GM10847 (cell line): ENCODE results near the gene GHR.

Experiments
- POLR2A ChIP-seq: IDR thresholded peaks from 2 replicates; pipeline ENCODE4 v1.6.1; 2011; ENCODE audit not compliant: insufficient read length; ENCODE audit errors: extremely low read depth

The GHR gene

GRCh38 chr5:42701351-42702059, 278.3 kb downstream of the GHR start:
- no peak for TF ChIP-seq POLR2A

- TF ChIP-seq POLR2A, result no peak
Observed at GRCh38 chr5:42703238-42703637, 280.0 kb downstream of the GHR start.

GRCh38 chr5:42715785-42716184, 292.5 kb downstream of the GHR start:
- TF ChIP-seq POLR2A, result no peak

GRCh38 chr5:42718591-42718990, 295.4 kb downstream of the GHR start:
- TF ChIP-seq POLR2A, result no peak

GRCh38 chr5:42719034-42719433, 295.8 kb downstream of the GHR start:
- no peak for TF ChIP-seq POLR2A

- no peak for TF ChIP-seq POLR2A
Observed at GRCh38 chr5:42720251-42720650, 297.0 kb downstream of the GHR start.

- no peak for TF ChIP-seq POLR2A
Observed at GRCh38 chr5:42721484-42721883, 298.2 kb downstream of the GHR start.

- TF ChIP-seq POLR2A, result no peak
Observed at GRCh38 chr5:42740920-42741319, 317.7 kb downstream of the GHR start.

GRCh38 chr5:42745426-42745825, 322.2 kb downstream of the GHR start:
- no peak for TF ChIP-seq POLR2A

- TF ChIP-seq POLR2A, result no peak
Observed at GRCh38 chr5:42745856-42746255, 322.6 kb downstream of the GHR start.

GRCh38 chr5:42749020-42749419, 325.8 kb downstream of the GHR start:
- TF ChIP-seq POLR2A, result no peak

- TF ChIP-seq POLR2A, result no peak
Observed at GRCh38 chr5:42750507-42750906, 327.3 kb downstream of the GHR start.

GRCh38 chr5:42751044-42751443, 327.8 kb downstream of the GHR start:
- no peak for TF ChIP-seq POLR2A

GRCh38 chr5:42753099-42753498, 329.9 kb downstream of the GHR start:
- TF ChIP-seq POLR2A, result no peak

- no peak for TF ChIP-seq POLR2A
Observed at GRCh38 chr5:42756606-42757601, 333.7 kb downstream of the GHR start, which contains the start of gene CCDC152. TSS of gene CCDC152 (plus strand) at chr5:42756818. CDS start at chr5:42759122, 2,304 bp downstream.

- no peak for TF ChIP-seq POLR2A
Observed at GRCh38 chr5:42759456-42759855, 336.2 kb downstream of the GHR start.
